22Rv1 (cell line): ENCODE results near the gene LRRC8B.

Experiments
- H3K27ac ChIP-seq: fragments of 450-650 bp; 2 replicates; pipeline ENCODE4 v1.5.1; 2017
- CTCF ChIP-seq: fragments of 450-650 bp; IDR thresholded peaks from 2 replicates; pipeline ENCODE4 v1.5.1; 2017; ENCODE audit warnings: mild to moderate bottlenecking
- ZFX ChIP-seq: fragments of 450-650 bp; IDR thresholded peaks from 2 replicates; pipeline ENCODE4 v1.6.1; 2017; ENCODE audit warnings: antibody characterized with exemption, borderline replicate concordance

Gene LRRC8B

GRCh38 chr1:89596698-89597097 lies 72.1 kb downstream of the LRRC8B start:
- no peak overlapping the region for H3K27ac ChIP-seq
- no peak for TF ChIP-seq ZFX
- TF ChIP-seq CTCF = no peak

GRCh38 chr1:89598450-89599331 lies 74.1 kb downstream of the LRRC8B start:
- no peak for TF ChIP-seq ZFX
- TF ChIP-seq CTCF = peak; percentile 79
- no peak overlapping the region for H3K27ac ChIP-seq

GRCh38 chr1:89599332-89599630 lies 74.7 kb downstream of the LRRC8B start:
- TF ChIP-seq ZFX = no peak
- peak; percentile 44 for TF ChIP-seq CTCF
- H3K27ac ChIP-seq = no peak overlapping the region

- no peak overlapping the region for H3K27ac ChIP-seq
- TF ChIP-seq ZFX (no peak), CTCF (no peak)
Observed at GRCh38 chr1:89600451-89601224, 76.0 kb downstream of the LRRC8B start.

GRCh38 chr1:89602871-89603404 lies 78.3 kb downstream of the LRRC8B start:
- no peak overlapping the region for H3K27ac ChIP-seq
- TF ChIP-seq ZFX (no peak), CTCF (no peak)

GRCh38 chr1:89603651-89604413 lies 79.2 kb downstream of the LRRC8B start:
- no peak for TF ChIP-seq ZFX
- TF ChIP-seq CTCF = no peak
- H3K27ac ChIP-seq = no peak overlapping the region

- TF ChIP-seq CTCF = no peak
- no peak overlapping the region for H3K27ac ChIP-seq
Observed at GRCh38 chr1:89604414-89604735, 79.7 kb downstream of the LRRC8B start.
